GM18868 (cell line): ENCODE results near the gene CNOT6L.
A peak's percentile ranks its signal among the peaks of the same experiment; 100 is the strongest.

ENCODE experiments used
- ATAC-seq: cut with Tn5 transposase; IDR thresholded peaks from one replicate; pipeline ENCODE4 v1.9.1; 2021; ENCODE audit warnings: mild to moderate bottlenecking, moderate library complexity; ENCODE audit not compliant: unreplicated experiment

Gene CNOT6L

DNA sequence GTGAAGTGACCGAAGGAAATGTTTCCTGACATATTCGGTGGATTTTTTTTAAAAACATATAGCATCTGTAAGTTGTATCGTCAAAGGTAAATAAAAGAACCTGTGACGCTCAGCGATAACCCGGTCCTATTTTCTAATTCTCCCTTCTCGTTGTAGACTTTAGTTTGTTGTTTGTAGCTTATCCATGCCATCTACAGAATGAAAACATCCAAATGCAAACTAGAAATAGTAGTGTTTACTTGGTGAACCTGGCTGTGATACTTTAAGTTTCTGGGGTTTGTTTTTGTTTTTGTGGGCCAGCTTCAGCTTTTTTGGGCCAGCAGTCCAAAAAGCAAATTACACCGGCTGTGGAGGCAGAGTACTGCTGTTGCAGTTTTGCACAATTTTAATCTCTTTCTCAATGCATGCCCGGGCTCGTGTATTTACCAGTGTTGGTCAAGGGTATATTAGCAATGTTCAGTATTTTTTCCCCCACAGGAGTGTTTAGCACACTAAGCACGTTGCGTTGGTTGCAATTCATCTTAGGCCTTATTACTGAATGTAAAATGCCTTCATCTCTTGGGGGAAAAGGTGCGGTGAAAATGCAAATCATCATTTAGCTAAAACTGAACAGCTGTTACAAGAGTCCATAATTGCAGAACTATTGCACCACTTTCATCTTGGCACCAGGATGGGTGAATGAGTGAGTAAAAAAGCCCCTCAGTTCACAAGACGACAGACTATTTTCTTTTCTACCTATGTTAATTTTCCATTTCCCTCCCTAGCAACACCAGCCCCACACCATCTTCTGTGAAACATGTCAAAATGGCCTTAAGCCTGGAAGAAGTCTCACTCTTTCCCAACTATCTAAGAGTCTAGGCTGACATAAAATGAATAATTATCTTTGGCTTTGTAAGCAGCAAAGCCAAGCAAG is 1.7 kb upstream of the CNOT6L start:
- no peak for ATAC-seq

- ATAC-seq: peak; percentile 84
These were observed 878 bp upstream of the CNOT6L start for GRCh38 chr4:77819843-77820648.

GRCh38 chr4:77819404-77819842 is 255 bp upstream of the CNOT6L start:
- peak; percentile 16 for ATAC-seq

DNA sequence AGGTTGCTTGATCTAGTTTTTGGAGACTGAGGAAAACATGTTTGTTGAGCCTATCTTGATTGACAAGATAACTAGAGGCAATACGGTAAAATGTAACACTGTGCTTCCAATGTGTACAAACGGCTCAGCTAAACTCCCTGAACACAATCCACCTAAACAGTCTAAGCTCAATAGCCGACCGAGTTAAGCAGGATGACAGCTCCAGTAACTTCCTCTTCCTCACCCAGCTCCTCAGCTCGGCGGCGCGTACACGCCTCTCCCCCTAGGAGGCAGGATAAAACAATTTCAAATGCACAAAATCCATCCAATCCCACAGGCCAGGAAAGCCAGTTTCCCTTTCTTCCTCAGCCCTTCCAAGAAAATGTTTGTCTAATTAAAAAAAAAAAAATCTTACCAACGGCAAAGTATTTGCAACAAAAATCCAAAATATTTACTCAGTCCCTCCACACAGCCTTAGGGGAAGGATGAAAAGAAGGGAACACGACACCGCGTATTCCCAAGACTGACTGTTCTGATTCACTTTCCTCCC is 1.0 kb downstream of the CNOT6L start:
- ATAC-seq: peak; percentile 11

GRCh38 chr4:77817304-77818072 is 1.7 kb downstream of the CNOT6L start:
- ATAC-seq: no peak

- no peak for ATAC-seq
These were observed 2.6 kb downstream of the CNOT6L start for GRCh38 chr4:77816546-77816945.

DNA sequence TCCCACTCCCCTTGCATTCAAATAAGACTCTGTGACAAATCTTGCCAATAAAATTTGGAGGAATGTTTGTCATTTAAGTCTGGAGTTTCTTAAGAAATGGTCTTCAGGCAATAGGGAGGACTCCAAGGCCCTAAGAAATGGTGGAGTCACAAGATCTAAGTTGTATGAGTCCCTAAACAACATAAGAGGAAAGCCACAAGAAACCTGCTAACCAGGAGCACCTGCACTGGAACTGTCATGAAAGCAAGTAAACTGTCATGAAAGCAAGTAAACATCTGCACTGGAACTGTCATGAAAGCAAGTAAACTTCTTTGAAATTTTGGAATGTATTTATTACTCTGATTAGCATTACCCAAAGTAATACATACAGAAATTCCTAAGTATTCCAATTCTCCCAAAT is 3.5 kb downstream of the CNOT6L start:
- no peak for ATAC-seq

DNA sequence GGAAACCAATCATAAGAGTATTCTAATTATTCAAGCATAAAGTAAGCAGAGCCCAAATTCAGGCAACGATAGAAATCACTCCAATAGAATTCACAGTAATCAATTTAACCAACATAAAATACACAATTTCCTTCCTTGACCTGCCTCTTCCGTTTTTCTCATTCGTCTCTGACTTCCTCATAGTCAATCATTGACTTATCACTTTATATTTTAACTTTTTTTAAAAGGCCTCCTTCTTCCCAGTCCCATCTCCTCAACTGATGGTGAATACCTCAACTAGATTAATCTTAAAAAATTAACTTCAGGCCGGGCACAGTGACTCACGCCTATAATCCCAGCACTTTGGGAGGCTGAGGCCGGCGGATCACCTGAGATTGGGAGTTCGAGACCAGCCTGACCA is 13.3 kb downstream of the CNOT6L start:
- no peak for ATAC-seq

DNA sequence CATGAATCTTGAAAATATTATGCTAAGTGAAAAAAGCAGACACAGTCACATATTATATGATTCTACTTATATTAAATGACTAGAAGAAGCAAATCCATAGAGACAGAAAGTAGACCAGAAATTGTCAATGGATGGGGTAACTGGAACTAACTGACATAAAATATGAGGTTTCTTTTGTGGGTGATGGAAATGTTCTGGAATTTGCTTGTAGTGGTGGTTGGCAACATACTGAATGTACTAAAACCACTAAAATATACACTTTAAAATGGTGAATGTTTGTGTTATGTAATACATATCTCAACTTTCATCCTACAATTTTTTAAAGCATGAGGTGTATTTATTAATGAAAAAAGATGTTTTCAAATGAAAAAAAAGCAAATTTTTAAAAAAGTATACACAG is 14.7 kb downstream of the CNOT6L start:
- no peak for ATAC-seq

- no peak for ATAC-seq
These were observed 16.8 kb downstream of the CNOT6L start for GRCh38 chr4:77802402-77802801.

GRCh38 chr4:77801260-77801608 is 17.9 kb downstream of the CNOT6L start:
- no peak for ATAC-seq

- no peak for ATAC-seq
These were observed 18.5 kb downstream of the CNOT6L start for GRCh38 chr4:77800483-77801259.

DNA sequence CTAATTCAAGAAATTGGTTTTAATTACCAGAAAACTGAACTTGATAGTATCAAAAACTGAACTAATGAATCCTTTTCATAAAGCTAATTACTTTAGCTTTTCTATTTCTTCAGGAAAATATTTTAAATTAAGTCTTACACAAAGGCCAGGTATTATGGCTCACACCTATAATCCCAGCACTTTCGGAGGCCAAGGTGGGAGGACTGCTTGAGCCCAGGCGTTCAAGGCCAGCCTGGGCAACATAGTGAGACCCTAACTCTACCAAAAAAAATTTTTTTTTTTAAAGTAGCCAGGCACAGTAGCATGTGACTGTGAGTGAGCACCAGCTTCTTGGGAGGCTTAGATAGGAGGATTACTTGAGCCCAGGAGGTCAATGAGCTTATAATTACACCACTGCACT is 19.1 kb downstream of the CNOT6L start:
- ATAC-seq: no peak

DNA sequence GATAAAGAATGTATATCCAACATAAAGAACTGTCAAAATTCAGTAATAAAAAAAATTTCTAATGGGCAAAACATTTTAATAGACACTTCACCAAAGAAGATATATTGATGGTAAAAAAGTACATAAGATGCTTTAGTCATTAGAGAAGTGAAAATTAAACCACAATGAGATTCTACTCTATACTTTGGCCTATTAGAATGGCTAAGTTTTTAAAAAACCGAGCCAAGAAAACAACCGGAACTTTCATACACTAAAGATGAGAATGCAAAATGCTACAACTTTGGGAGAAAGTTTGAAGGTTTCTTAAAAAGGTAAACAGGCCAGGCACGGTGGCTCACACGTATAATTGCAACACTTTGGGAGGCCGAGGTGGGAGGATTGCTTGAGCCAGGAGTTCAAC is 20.8 kb downstream of the CNOT6L start:
- ATAC-seq: no peak

GRCh38 chr4:77797239-77797638 is 21.9 kb downstream of the CNOT6L start:
- no peak for ATAC-seq

- no peak for ATAC-seq
These were observed 23.8 kb downstream of the CNOT6L start for GRCh38 chr4:77795326-77795725.

GRCh38 chr4:77790146-77790545 is 29.0 kb downstream of the CNOT6L start:
- ATAC-seq: no peak

DNA sequence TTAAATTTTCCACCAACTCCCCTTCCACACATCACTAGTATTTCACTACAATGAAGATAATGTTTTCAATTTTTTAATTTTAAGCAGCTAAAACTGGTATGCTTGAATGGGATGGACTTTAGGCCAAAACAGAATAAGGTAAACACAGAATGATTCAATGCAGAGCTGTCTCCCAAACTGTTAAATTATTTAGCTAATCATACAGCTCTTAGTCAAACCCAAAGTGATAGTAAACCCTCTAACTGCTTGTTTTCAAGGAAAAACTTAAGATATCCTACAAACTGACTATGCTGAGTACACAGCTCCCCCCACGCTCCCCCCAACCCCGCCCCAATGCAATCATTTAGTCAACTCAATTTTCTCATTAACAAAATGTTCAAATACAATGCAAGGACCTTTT is 30.2 kb downstream of the CNOT6L start:
- no peak for ATAC-seq

GRCh38 chr4:77787969-77788368 is 31.2 kb downstream of the CNOT6L start:
- ATAC-seq: no peak

GRCh38 chr4:77785669-77786068 is 33.5 kb downstream of the CNOT6L start:
- ATAC-seq: no peak
